Neural crest cell (in vitro differentiated cells): ENCODE data around the gene AZI2. TPM values are rescaled to one million over a fixed set of nuclear protein-coding genes. Genes with fewer than 3 reads are reported as not detected.
A peak's percentile ranks its signal among the peaks of the same experiment; 100 is the strongest.

Source experiments
- DNase-seq: peaks from one replicate; pipeline ENCODE4 v3.0.0; 2021; ENCODE audit warnings: low read depth, mixed read lengths, low spot score
- H3K27ac Mint-ChIP-seq: one replicate; pipeline ENCODE4 v1.8.0; 2021; ENCODE audit warnings: mild to moderate bottlenecking, mixed read lengths; ENCODE audit not compliant: unreplicated experiment
- H3K27me3 Mint-ChIP-seq: 2 replicates; pipeline ENCODE4 v1.8.0; 2021; ENCODE audit warnings: low read depth, mild to moderate bottlenecking, mixed read lengths
- H3K36me3 Mint-ChIP-seq: 2 replicates; pipeline ENCODE4 v1.8.0; 2021; ENCODE audit warnings: low read depth, mild to moderate bottlenecking, mixed read lengths
- H3K4me1 Mint-ChIP-seq: 2 replicates; pipeline ENCODE4 v1.8.0; 2021; ENCODE audit warnings: mixed read lengths
- H3K4me3 Mint-ChIP-seq: one replicate; pipeline ENCODE4 v1.8.0; 2021; ENCODE audit warnings: mild to moderate bottlenecking, mixed read lengths
- H3K9me3 Mint-ChIP-seq: 2 replicates; pipeline ENCODE4 v1.8.0; 2021; ENCODE audit warnings: mixed read lengths
- total RNA-seq: library from RNA; stranded (reverse); gene quantifications from 2 replicates; pipeline ENCODE4 v1.2.1, GENCODE V29; 2021
- TF ChIP-seq, protein P1 (sequence below): fragments of 200-600 bp; sonication (generic); conservative IDR thresholded peaks from 2 replicates; pipeline ENCODE4 v1.5.0; 2021; ENCODE audit warnings: antibody characterized with exemption, mild to moderate bottlenecking

AZI2 gene
- total RNA-seq, 1 donor from 2014 or later = 61.0 TPM

DNA sequence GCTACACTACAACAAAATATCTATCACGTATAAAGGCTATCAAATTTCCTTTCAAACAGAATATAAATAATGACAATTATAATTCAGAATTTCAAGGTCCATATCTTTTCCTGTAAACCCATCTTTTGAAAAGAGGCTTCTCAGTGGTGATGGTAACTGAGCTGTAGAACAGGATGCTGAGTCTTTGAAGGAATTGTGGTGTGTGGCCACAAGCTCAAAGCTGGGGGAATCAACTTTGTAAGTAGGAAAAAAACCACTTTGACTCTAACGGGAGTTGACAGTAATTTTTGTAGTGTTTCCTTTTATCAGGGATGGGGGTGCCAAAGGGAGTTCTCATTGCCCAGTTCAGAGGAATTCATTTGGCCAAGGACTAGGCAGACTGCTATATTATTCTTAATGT lies 13.4 kb downstream of the AZI2 start:
- DNase-seq = no peak
- Mint-ChIP-seq H3K36me3 (peaks cover 4% of the 10 kb centered on the region), H3K27ac (no peak overlapping the region), H3K9me3 (no peaks in the 10 kb centered on the region), H3K27me3 (no peaks in the 10 kb centered on the region), H3K4me3 (no peak overlapping the region), H3K4me1 (no peaks in the 10 kb centered on the region)
- TF ChIP-seq, protein P1, sequence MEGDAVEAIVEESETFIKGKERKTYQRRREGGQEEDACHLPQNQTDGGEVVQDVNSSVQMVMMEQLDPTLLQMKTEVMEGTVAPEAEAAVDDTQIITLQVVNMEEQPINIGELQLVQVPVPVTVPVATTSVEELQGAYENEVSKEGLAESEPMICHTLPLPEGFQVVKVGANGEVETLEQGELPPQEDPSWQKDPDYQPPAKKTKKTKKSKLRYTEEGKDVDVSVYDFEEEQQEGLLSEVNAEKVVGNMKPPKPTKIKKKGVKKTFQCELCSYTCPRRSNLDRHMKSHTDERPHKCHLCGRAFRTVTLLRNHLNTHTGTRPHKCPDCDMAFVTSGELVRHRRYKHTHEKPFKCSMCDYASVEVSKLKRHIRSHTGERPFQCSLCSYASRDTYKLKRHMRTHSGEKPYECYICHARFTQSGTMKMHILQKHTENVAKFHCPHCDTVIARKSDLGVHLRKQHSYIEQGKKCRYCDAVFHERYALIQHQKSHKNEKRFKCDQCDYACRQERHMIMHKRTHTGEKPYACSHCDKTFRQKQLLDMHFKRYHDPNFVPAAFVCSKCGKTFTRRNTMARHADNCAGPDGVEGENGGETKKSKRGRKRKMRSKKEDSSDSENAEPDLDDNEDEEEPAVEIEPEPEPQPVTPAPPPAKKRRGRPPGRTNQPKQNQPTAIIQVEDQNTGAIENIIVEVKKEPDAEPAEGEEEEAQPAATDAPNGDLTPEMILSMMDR = no peak

GRCh38 chr3:28334552-28334951 lies 14.1 kb downstream of the AZI2 start:
- Mint-ChIP-seq H3K4me3 (no peak overlapping the region), H3K27ac (no peak overlapping the region), H3K36me3 (peaks cover 4% of the 10 kb centered on the region), H3K4me1 (no peaks in the 10 kb centered on the region), H3K9me3 (no peaks in the 10 kb centered on the region), H3K27me3 (no peaks in the 10 kb centered on the region)
- no peak for DNase-seq
- TF ChIP-seq, protein P1 = no peak

GRCh38 chr3:28328188-28329151 lies 20.2 kb downstream of the AZI2 start:
- no peak for DNase-seq
- Mint-ChIP-seq H3K9me3 (no peaks in the 10 kb centered on the region), H3K27me3 (no peaks in the 10 kb centered on the region), H3K4me3 (no peak overlapping the region), H3K36me3 (peaks cover 4% of the 10 kb centered on the region), H3K27ac (no peak overlapping the region), H3K4me1 (no peaks in the 10 kb centered on the region)
- TF ChIP-seq, protein P1 = peak; percentile 88

GRCh38 chr3:28326458-28326926 lies 22.1 kb downstream of the AZI2 start:
- Mint-ChIP-seq H3K27me3 (no peaks in the 10 kb centered on the region), H3K4me3 (no peak overlapping the region), H3K4me1 (no peaks in the 10 kb centered on the region), H3K9me3 (no peaks in the 10 kb centered on the region), H3K36me3 (peaks cover 4% of the 10 kb centered on the region), H3K27ac (no peak overlapping the region)
- TF ChIP-seq, protein P1 = no peak
- DNase-seq = no peak

DNA sequence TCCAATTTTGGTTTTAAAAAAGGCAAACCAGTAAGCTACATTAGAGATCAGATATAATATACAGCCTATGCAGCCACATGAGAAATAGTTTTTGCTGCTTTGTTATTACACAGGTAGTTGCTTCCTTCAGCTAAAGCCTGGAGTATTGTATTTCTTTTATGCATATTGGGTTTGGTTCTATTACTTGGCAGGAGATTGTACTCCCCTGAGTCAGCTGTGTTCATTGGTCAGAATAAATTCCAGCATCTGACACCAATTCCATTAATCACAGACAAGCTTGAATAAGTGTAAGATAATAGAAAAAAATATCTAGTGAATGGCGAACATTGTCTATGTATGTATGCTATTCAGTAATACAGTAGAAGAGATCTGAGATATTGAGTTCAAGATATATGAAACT lies 26.2 kb downstream of the AZI2 start:
- Mint-ChIP-seq H3K27me3 (no peaks in the 10 kb centered on the region), H3K27ac (no peak overlapping the region), H3K4me1 (no peaks in the 10 kb centered on the region), H3K4me3 (no peak overlapping the region), H3K36me3 (peaks cover 4% of the 10 kb centered on the region), H3K9me3 (no peaks in the 10 kb centered on the region)
- TF ChIP-seq, protein P1 = no peak
- DNase-seq = no peak
